ENCODE data around the gene TMEM150A. TPM values are rescaled to one million over a fixed set of nuclear protein-coding genes. Genes with fewer than 3 reads are reported as not detected.

Gene TMEM150A
- total and polyA plus RNA-seq, 2 of the 13 experiments (the other 11 are each of a cell fraction or from before 2014, with no cell fraction given): 30.1 to 70.4 TPM

GRCh38 chr2:85584857-85585780 lies 17.4 kb downstream of the TMEM150A start (continued):
- TF ChIP-seq ZNF646 (CRISPR knock-in tag; IDR thresholded peaks at IDR 0.05): no peak
- peak; percentile 51; the same call in 1 of the 2 replicates for TF ChIP-seq ATF7-NPFF (CRISPR knock-in tag; IDR thresholded peaks at IDR 0.05; ENCODE audit: low read depth)
- no peak for TF ChIP-seq ZNF75D (CRISPR knock-in tag; IDR thresholded peaks at IDR 0.05; ENCODE audit: borderline replicate concordance)
- TF ChIP-seq SP5 (CRISPR knock-in tag; IDR thresholded peaks at IDR 0.05; ENCODE audit: borderline replicate concordance, low read depth): peak; percentile 77
- TF ChIP-seq IKZF4 (CRISPR knock-in tag; IDR thresholded peaks at IDR 0.05; ENCODE audit: borderline replicate concordance, low read depth, not compliant biosample characterization): no peak
- TF ChIP-seq CSRNP2 (CRISPR knock-in tag; conservative IDR thresholded peaks at IDR 0.05; ENCODE audit: low read depth): no peak
- no peak for TF ChIP-seq ZNF788 (CRISPR knock-in tag; IDR thresholded peaks at IDR 0.05; ENCODE audit: borderline replicate concordance)
- TF ChIP-seq EED (CRISPR knock-in tag; IDR thresholded peaks at IDR 0.05): peak; percentile 19; the same call in 1 of the 2 replicates
- TF ChIP-seq ZNF253 (CRISPR knock-in tag; IDR thresholded peaks at IDR 0.05; ENCODE audit: borderline replicate concordance): no peak
- TF ChIP-seq ZNF180 (CRISPR knock-in tag; IDR thresholded peaks at IDR 0.05; ENCODE audit: borderline replicate concordance, low read depth): no peak
- TF ChIP-seq ETV6 (CRISPR knock-in tag; conservative IDR thresholded peaks at IDR 0.05): peak; percentile 98
- no peak for TF ChIP-seq TAF15 (IDR thresholded peaks at IDR 0.05; ENCODE audit: low read depth, low read length, poor library complexity, severe bottlenecking)
- TF ChIP-seq ZNF574 (CRISPR knock-in tag; IDR thresholded peaks at IDR 0.05): 0 out of 2 replicates have a peak, but pooled peaks have one; percentile 8
- TF ChIP-seq ZNF761 (CRISPR knock-in tag; conservative IDR thresholded peaks at IDR 0.05): 0 out of 2 replicates have a peak, but pooled peaks have one; percentile 28
- peak; percentile 34; the same call in 1 of the 2 replicates for TF ChIP-seq ZNF362 (CRISPR knock-in tag; IDR thresholded peaks at IDR 0.05; ENCODE audit: borderline replicate concordance)
